ENCODE measurements around the gene STK31.
"Not testable (repeated sequence)": the region's sequence is repeated elsewhere in the genome, so short reads cannot be mapped to it uniquely, and the experiment has no call there.

Gene STK31

DNA sequence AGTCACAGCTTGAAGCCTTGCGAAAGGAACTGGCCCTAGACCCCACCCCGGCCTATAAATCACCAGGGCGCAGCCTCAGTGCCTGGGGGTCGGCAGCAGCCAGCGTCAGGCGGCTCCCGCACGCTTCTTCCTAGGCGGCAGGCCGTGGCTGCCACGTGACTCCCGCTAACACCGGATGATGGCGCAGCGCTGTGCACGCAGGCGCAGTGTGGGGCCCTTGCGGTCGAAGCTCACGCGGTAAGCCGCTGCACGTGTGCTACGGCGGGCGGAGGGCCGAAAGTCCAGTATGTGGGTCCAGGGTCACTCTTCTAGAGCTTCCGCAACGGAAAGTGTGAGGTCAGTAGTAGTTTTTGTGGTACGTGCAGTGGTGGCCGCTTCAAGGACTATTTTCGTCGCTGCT lies at the start of gene STK31:
TSS of gene STK31 (plus strand) at position 220 of the 400 bp plus-strand sequence. CDS start at position 287, 67 bp downstream.
- no peak for TF ChIP-seq JUND (IDR thresholded peaks at IDR 0.05; ENCODE audit: low read depth)
- no peak for DNase-seq (ENCODE audit: low read depth in 1 of 2, low spot score in 1 of 2)
- in situ Hi-C loops (cut with HindIII; ENCODE audit: low pct_unique_long_range_greater_than_20kb, low sequenced_read_pairs), result no loop called here

- in situ Hi-C loops (cut with HindIII; ENCODE audit: low pct_unique_long_range_greater_than_20kb, low sequenced_read_pairs), result no loop called here
- no peak for DNase-seq (ENCODE audit: low read depth in 1 of 2, low spot score in 1 of 2)
- no peak for TF ChIP-seq JUND (IDR thresholded peaks at IDR 0.05; ENCODE audit: low read depth)
Observed at GRCh38 chr7:23661385-23661784, 48.6 kb upstream of the STK31 start.

DNA sequence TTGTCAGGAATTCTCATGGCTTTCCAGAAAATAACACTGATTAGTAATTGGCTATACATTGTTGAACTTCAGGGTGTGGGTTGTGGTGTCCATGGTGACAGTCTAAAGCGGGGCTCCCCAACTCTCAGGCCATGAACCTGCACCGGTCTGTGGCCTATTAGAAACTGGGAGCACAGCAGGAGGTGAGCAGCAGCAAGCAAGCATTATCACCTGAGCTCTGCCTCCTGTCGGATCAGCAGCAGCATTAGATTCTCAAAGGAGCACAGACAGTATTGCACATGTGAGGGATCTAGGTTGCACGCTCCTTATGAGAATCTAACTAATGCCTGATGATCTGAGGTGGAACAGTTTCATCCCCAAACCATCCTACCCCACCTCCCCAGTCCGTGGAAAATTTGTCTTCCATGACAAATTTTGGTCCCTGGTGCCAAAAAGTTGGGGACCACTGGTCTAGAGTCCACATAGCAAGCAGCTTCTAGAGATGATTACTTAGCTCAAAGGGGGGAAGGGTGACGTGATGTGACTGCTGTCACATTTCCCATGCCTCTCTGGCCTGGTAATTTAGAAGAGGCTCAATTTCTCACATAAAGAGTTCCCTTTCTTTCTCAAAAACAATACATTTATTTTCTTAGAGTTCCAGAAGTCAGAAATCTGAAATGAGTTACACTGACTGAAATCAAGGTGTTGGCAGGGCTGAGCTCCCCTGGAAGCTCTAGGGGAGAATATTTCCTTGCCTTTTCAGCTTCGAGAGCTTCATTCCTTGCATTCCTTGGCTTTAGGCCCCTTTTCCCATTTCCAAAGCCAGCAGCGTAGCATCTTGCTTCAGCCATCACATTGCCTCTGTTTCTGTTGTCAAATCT lies 47.7 kb upstream of the STK31 start:
- DNase-seq (ENCODE audit: low read depth in 1 of 2, low spot score in 1 of 2), result peak in 1 of 2 experiments; percentile 10
- TF ChIP-seq JUND (IDR thresholded peaks at IDR 0.05; ENCODE audit: low read depth), result no peak
- in situ Hi-C loops (cut with HindIII; ENCODE audit: low pct_unique_long_range_greater_than_20kb, low sequenced_read_pairs), result no loop called here

DNA sequence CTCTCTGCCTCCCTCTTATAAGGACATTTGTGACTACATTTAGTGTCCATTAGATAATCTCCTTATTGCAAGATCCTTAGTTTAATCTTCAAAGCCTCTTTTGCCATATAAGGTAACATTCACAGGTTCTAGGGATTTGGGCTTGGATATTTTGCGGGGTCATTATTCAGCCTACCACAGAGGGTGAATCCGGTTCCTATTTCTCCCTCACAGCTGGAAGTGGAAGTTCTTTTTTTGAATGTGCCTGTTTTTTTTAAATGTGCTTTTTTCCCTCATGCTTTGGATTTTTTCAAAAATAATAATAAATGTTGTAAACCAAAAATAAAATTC lies 47.1 kb upstream of the STK31 start:
- no peak for DNase-seq (ENCODE audit: low read depth in 1 of 2, low spot score in 1 of 2)
- no peak for TF ChIP-seq JUND (IDR thresholded peaks at IDR 0.05; ENCODE audit: low read depth)
- in situ Hi-C loops (cut with HindIII; ENCODE audit: low pct_unique_long_range_greater_than_20kb, low sequenced_read_pairs), result no loop called here

GRCh38 chr7:23664122-23664521 lies 45.9 kb upstream of the STK31 start:
- no peak for DNase-seq (ENCODE audit: low read depth in 1 of 2, low spot score in 1 of 2)

GRCh38 chr7:23672033-23672432 lies 38.0 kb upstream of the STK31 start:
- no peak for TF ChIP-seq JUND (IDR thresholded peaks at IDR 0.05; ENCODE audit: low read depth)
- DNase-seq (ENCODE audit: low read depth in 1 of 2, low spot score in 1 of 2), result no peak
- in situ Hi-C loops (cut with HindIII; ENCODE audit: low pct_unique_long_range_greater_than_20kb, low sequenced_read_pairs), result no loop called here

More at GRCh38 chr7:23664122-23664521, 45.9 kb upstream of the STK31 start:
- in situ Hi-C loops (cut with HindIII; ENCODE audit: low pct_unique_long_range_greater_than_20kb, low sequenced_read_pairs), result no loop called here
- no peak for TF ChIP-seq JUND (IDR thresholded peaks at IDR 0.05; ENCODE audit: low read depth)

- in situ Hi-C loops (cut with HindIII; ENCODE audit: low pct_unique_long_range_greater_than_20kb, low sequenced_read_pairs), result no loop called here
- no peak for TF ChIP-seq JUND (IDR thresholded peaks at IDR 0.05; ENCODE audit: low read depth)
- peak; percentile 62 to 91 for DNase-seq (ENCODE audit: low read depth in 1 of 2, low spot score in 1 of 2)
Observed at GRCh38 chr7:23679898-23680413, 30.1 kb upstream of the STK31 start, which contains the start of gene FAM221A. Gene FAM221A, plus strand, starts transcription at chr7:23680199. Its CDS starts 20 bp downstream, at chr7:23680219.

GRCh38 chr7:23680414-23681405 lies 29.3 kb upstream of the STK31 start:
- in situ Hi-C loops (cut with HindIII; ENCODE audit: low pct_unique_long_range_greater_than_20kb, low sequenced_read_pairs), result no loop called here
- DNase-seq (ENCODE audit: low read depth in 1 of 2, low spot score in 1 of 2), result peak; percentile 38 to 88
- TF ChIP-seq JUND (IDR thresholded peaks at IDR 0.05; ENCODE audit: low read depth), result no peak

DNA sequence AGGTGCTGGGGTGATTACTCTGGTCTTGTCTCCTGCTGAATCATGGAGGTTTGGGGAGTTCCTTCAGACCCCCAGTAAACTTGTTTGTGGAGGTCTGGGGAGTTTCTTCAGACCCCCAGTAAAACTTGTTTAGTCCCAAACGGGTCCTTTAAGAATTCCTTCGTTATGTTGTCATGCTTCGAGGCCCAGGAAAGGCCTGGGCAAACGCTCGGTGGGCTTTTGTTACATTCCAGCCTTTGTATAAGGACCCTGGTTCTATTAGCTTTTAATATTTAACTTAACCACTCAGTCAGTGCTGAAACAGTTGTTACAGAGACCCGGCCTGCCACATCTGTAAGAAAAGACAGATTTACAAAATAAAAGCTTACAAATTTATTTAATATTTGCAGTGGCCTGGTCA lies 26.0 kb upstream of the STK31 start:
- in situ Hi-C loops (cut with HindIII; ENCODE audit: low pct_unique_long_range_greater_than_20kb, low sequenced_read_pairs); DNase-seq (ENCODE audit: low read depth in 1 of 2, low spot score in 1 of 2): not testable (repeated sequence)

DNA sequence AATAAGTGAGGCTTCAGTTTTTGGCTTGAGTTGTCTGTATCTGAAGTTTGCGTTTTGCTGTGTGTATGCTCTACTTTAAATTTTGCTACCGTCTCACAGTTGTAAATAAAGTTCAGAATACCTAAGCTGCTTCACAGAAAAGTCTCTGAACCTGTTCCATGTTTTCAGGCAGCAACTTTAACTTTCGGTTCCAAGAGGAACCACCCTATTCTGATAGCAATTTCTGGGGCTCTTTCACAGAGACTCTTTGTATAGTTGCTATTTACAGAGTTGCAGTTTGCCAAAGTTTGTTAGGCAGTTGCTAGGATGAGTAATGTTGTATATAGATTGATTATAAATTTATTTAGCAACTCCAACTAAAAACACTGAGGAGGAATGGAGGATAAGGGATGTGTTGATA lies 24.3 kb upstream of the STK31 start:
- peak in 1 of 2 experiments; percentile 40 for DNase-seq (ENCODE audit: low read depth in 1 of 2, low spot score in 1 of 2)
- no peak for TF ChIP-seq JUND (IDR thresholded peaks at IDR 0.05; ENCODE audit: low read depth)
- in situ Hi-C loops (cut with HindIII; ENCODE audit: low pct_unique_long_range_greater_than_20kb, low sequenced_read_pairs), result no loop called here

DNA sequence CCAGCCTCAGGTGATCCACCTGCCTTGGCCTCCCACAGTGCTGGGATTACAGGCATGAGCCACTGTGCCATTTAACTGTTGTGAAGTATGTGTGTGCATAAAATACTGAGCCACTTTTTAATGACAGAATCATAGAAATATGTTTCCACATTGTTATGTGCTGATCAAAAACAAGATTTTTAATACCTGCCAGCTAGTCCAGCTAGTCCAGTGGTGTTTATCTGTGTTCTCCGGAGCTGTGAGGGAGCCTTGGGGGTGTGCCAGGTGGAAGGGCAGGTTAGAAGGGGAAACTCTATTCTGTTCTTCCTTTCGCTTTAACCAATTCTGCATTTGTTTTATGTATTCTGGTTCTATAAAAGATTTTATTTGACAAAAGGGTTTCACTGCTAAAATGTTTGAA lies 23.0 kb upstream of the STK31 start:
- DNase-seq (ENCODE audit: low read depth in 1 of 2, low spot score in 1 of 2), result peak; percentile 44 to 55
- TF ChIP-seq JUND (IDR thresholded peaks at IDR 0.05; ENCODE audit: low read depth), result peak; percentile 58; the same call in 1 of the 2 replicates
- in situ Hi-C loops (cut with HindIII; ENCODE audit: low pct_unique_long_range_greater_than_20kb, low sequenced_read_pairs), result no loop called here

- no peak for DNase-seq (ENCODE audit: low read depth in 1 of 2, low spot score in 1 of 2)
- TF ChIP-seq JUND (IDR thresholded peaks at IDR 0.05; ENCODE audit: low read depth), result no peak
- in situ Hi-C loops (cut with HindIII; ENCODE audit: low pct_unique_long_range_greater_than_20kb, low sequenced_read_pairs), result no loop called here
Observed at GRCh38 chr7:23689165-23689564, 20.9 kb upstream of the STK31 start.
